Brain microvascular endothelial cell (primary cell): Measurements from ENCODE around the gene USP43.
A peak's percentile ranks its signal among the peaks of the same experiment; 100 is the strongest.

Experiments
- DNase-seq: peaks from one replicate; pipeline ENCODE4 v3.0.0-alpha.2; 2020
- H3K27ac ChIP-seq: fragments of 250-450 bp; sonication (Bioruptor Pico); 2 replicates; pipeline ENCODE4 v1.5.1; 2020; ENCODE audit warnings: mild to moderate bottlenecking, moderate library complexity
- H3K27me3 ChIP-seq: fragments of 250-450 bp; sonication (Bioruptor Pico); replicated peaks from 2 replicates; pipeline ENCODE4 v1.5.1; 2020; ENCODE audit warnings: mild to moderate bottlenecking
- H3K36me3 ChIP-seq: fragments of 250-450 bp; sonication (Bioruptor Pico); replicated peaks from 2 replicates; pipeline ENCODE4 v1.5.1; 2020; ENCODE audit warnings: mild to moderate bottlenecking
- H3K4me3 ChIP-seq: 2 replicates; pipeline ENCODE4 v1.5.1; 2011; ENCODE audit warnings: low read depth, mild to moderate bottlenecking, control low read depth, low read length, moderate library complexity
- CTCF ChIP-seq: IDR thresholded peaks from 2 replicates; pipeline ENCODE4 v1.5.1; 2011; ENCODE audit warnings: low read depth, mild to moderate bottlenecking, moderate library complexity, low read length, control low read depth, inconsistent platforms; ENCODE audit errors: missing control alignments
- in situ Hi-C: cut with HindIII; loops from 2 replicates; pipeline ENCODE4 v1.10.0; 2017; ENCODE audit warnings: low sequenced_read_pairs, low pct_ligation_motif_present

USP43 gene

GRCh38 chr17:9768381-9768934 lies 123.1 kb downstream of the USP43 start:
- DNase-seq: no peak
- in situ Hi-C loops: no loop called here
- peak; percentile 41 for TF ChIP-seq CTCF

GRCh38 chr17:9769036-9769695 lies 123.8 kb downstream of the USP43 start:
- Histone ChIP-seq H3K27ac (no peak overlapping the region), H3K4me3 (no peak overlapping the region), H3K36me3 (no peaks in the 10 kb centered on the region), H3K27me3 (no peaks in the 10 kb centered on the region)
- TF ChIP-seq CTCF: no peak
- no peak for DNase-seq
- in situ Hi-C loops: no loop called here

More at GRCh38 chr17:9768381-9768934, 123.1 kb downstream of the USP43 start:
- Histone ChIP-seq H3K27ac (no peak overlapping the region), H3K36me3 (no peaks in the 10 kb centered on the region), H3K27me3 (no peaks in the 10 kb centered on the region), H3K4me3 (no peak overlapping the region)

GRCh38 chr17:9771465-9771864 lies 126.1 kb downstream of the USP43 start:
- H3K36me3 ChIP-seq: no peaks in the 10 kb centered on the region
- no peak overlapping the region for H3K4me3 ChIP-seq
- TF ChIP-seq CTCF: no peak
- in situ Hi-C loops: no loop called here
- H3K27me3 ChIP-seq: no peaks in the 10 kb centered on the region
- no peak for DNase-seq
- no peak overlapping the region for H3K27ac ChIP-seq

- no peak overlapping the region for H3K27ac ChIP-seq
- H3K27me3 ChIP-seq: no peaks in the 10 kb centered on the region
- no peak overlapping the region for H3K4me3 ChIP-seq
- in situ Hi-C loops: no loop called here
- no peaks in the 10 kb centered on the region for H3K36me3 ChIP-seq
- TF ChIP-seq CTCF: no peak
- no peak for DNase-seq
Observed at GRCh38 chr17:9772658-9773057, 127.3 kb downstream of the USP43 start.

- in situ Hi-C loops: no loop called here
- H3K4me3 ChIP-seq: no peak overlapping the region
- DNase-seq: no peak
Observed at GRCh38 chr17:9776911-9777310, 131.6 kb downstream of the USP43 start.

More at GRCh38 chr17:9776911-9777310, 131.6 kb downstream of the USP43 start:
- no peak overlapping the region for H3K27ac ChIP-seq
- H3K27me3 ChIP-seq: no peaks in the 10 kb centered on the region
- no peak for TF ChIP-seq CTCF
- H3K36me3 ChIP-seq: no peaks in the 10 kb centered on the region
